22Rv1 (cell line): Measurements from ENCODE around the gene THSD4.

Experiments
- CTCF ChIP-seq: fragments of 450-650 bp; IDR thresholded peaks from 2 replicates; pipeline ENCODE4 v1.5.1; 2017; ENCODE audit warnings: mild to moderate bottlenecking
- ZFX ChIP-seq: fragments of 450-650 bp; IDR thresholded peaks from 2 replicates; pipeline ENCODE4 v1.6.1; 2017; ENCODE audit warnings: antibody characterized with exemption, borderline replicate concordance

GRCh38 chr15:71456362-71456761 lies 341.1 kb downstream of the THSD4 start:
- TF ChIP-seq CTCF (no peak), ZFX (no peak)
